VCaP (cell line): ENCODE results near the gene ADSS1.

ENCODE experiments used
- H3K27ac ChIP-seq: fragments of 450-650 bp; 2 replicates; pipeline ENCODE4 v1.5.1; 2017
- CTCF ChIP-seq: fragments of 450-650 bp; conservative IDR thresholded peaks from 2 replicates; pipeline ENCODE4 v1.5.1; 2017; ENCODE audit warnings: mild to moderate bottlenecking, moderate library complexity

The ADSS1 gene

GRCh38 chr14:104697892-104698583 lies 26.0 kb upstream of the ADSS1 start:
- TF ChIP-seq CTCF, result no peak
- no peak overlapping the region for H3K27ac ChIP-seq

- H3K27ac ChIP-seq, result no peak overlapping the region
- TF ChIP-seq CTCF, result no peak
These were observed 25.2 kb upstream of the ADSS1 start for GRCh38 chr14:104698688-104699425.

- no peak for TF ChIP-seq CTCF
- no peak overlapping the region for H3K27ac ChIP-seq
These were observed 24.6 kb upstream of the ADSS1 start for GRCh38 chr14:104699426-104699748.

- no peak for TF ChIP-seq CTCF
- no peak overlapping the region for H3K27ac ChIP-seq
These were observed 23.8 kb upstream of the ADSS1 start for GRCh38 chr14:104700225-104700651.

GRCh38 chr14:104700747-104701217 lies 23.2 kb upstream of the ADSS1 start:
- no peak overlapping the region for H3K27ac ChIP-seq
- TF ChIP-seq CTCF, result no peak

- H3K27ac ChIP-seq, result no peak overlapping the region
- TF ChIP-seq CTCF, result no peak
These were observed 22.5 kb upstream of the ADSS1 start for GRCh38 chr14:104701383-104702076.

GRCh38 chr14:104702106-104702505 lies 21.9 kb upstream of the ADSS1 start:
- no peak overlapping the region for H3K27ac ChIP-seq
- no peak for TF ChIP-seq CTCF
